ENCODE data around the gene LSM14A. TPM values are rescaled to one million over a fixed set of nuclear protein-coding genes. Genes with fewer than 3 reads are reported as not detected.

The LSM14A gene
- total and polyA plus RNA-seq, 2 of the 13 experiments (the other 11 are each of a cell fraction or from before 2014, with no cell fraction given) = 77.0 to 83.6 TPM

- TF ChIP-seq CBX5 (CRISPR knock-in tag; IDR thresholded peaks at IDR 0.05; ENCODE audit: borderline replicate concordance) (no peak), HMGA1 (CRISPR knock-in tag; conservative IDR thresholded peaks at IDR 0.05) (no peak), ZBED4 (CRISPR knock-in tag; IDR thresholded peaks at IDR 0.05; ENCODE audit: borderline replicate concordance) (0 out of 2 replicates have a peak, but pooled peaks have one; percentile 43), ZMAT3 (CRISPR knock-in tag; conservative IDR thresholded peaks at IDR 0.05) (peak; percentile 49; the same call in 1 of the 2 replicates), ERF (CRISPR knock-in tag; IDR thresholded peaks at IDR 0.05) (peak; percentile 77; the same call in 1 of the 2 replicates), ZNF598 (CRISPR knock-in tag; IDR thresholded peaks at IDR 0.05; ENCODE audit: borderline replicate concordance) (no peak), KDM5A (IDR thresholded peaks at IDR 0.05; ENCODE audit: borderline replicate concordance, low read length) (peak; percentile 29; the same call in 1 of the 2 replicates), NFRKB (IDR thresholded peaks at IDR 0.05) (no peak), POGK (CRISPR knock-in tag; conservative IDR thresholded peaks at IDR 0.05) (peak; percentile 29; the same call in 1 of the 2 replicates), CEBPZ (IDR thresholded peaks at IDR 0.05; ENCODE audit: low read length) (no peak), POLR2AphosphoS5 (IDR thresholded peaks at IDR 0.05; ENCODE audit: low read depth, low read length) (peak; percentile 95), ZBTB7B (CRISPR knock-in tag; IDR thresholded peaks at IDR 0.05) (peak; percentile 96)
Measured at GRCh38 chr19:34134190-34135053, 37.9 kb upstream of the LSM14A start (continued).
